IMR-90 (cell line): Measurements from ENCODE around the gene ANKH. TPM values are rescaled to one million over a fixed set of nuclear protein-coding genes. Genes with fewer than 3 reads are reported as not detected.

ENCODE experiments used
- ELK1 ChIP-seq: fragments of 150-350 bp; IDR thresholded peaks from 2 replicates; pipeline ENCODE4 v1.6.1; 2016; ENCODE audit warnings: low read depth, mild to moderate bottlenecking, low read length, moderate library complexity, borderline replicate concordance
- FOS ChIP-seq: fragments of 150-350 bp; IDR thresholded peaks from 2 replicates; pipeline ENCODE4 v1.6.1; 2016; ENCODE audit warnings: low read depth, low read length
- POLR2A ChIP-seq: IDR thresholded peaks from 2 replicates; pipeline ENCODE4 v1.6.1; 2012; ENCODE audit warnings: mild to moderate bottlenecking, low read depth, low read length
- RCOR1 ChIP-seq: IDR thresholded peaks from 2 replicates; pipeline ENCODE4 v1.6.1; 2012; ENCODE audit warnings: mild to moderate bottlenecking, low read length, improper control_type of control experiment; ENCODE audit not compliant: insufficient replicate concordance
- polyA plus RNA-seq, 3 experiments: library from polyadenylated mRNA; depleted of rRNA; stranded (reverse); fragments of >200 nt; gene quantifications; 2 replicates each; pipeline ENCODE4 v1.2.3, GENCODE V29; 2012; ENCODE audit warnings: low replicate concordance in 1 of 3
- total RNA-seq: library from RNA; depleted of rRNA; stranded (reverse); fragments of >200 nt; gene quantifications from 2 replicates; pipeline ENCODE4 v1.2.3, GENCODE V29; 2012

ANKH gene
- total and polyA plus RNA-seq, 2 of the 4 experiments (the other 2 are of a cell fraction), result 5.2 to 17.2 TPM

GRCh38 chr5:14870337-14871213, 1.0 kb downstream of the ANKH start (continued):
- TF ChIP-seq ELK1 (no peak), RCOR1 (no peak), POLR2A (no peak; the same call in 1 of the 2 replicates), FOS (no peak)
